ENCODE measurements around the gene KLF14.

- TF ChIP-seq CTCF (IDR thresholded peaks at IDR 0.05): no peak
- no peak for TF ChIP-seq EZH2 (IDR thresholded peaks at IDR 0.05)
- no peak for TF ChIP-seq EZH2phosphoT487 (IDR thresholded peaks at IDR 0.05)
Measured at GRCh38 chr7:130781346-130781745, 47.3 kb upstream of the KLF14 start.

All from neural progenitor cell (in vitro differentiated cells).